Stimulated activated naive CD8-positive, alpha-beta T cell treated with anti-CD3 and anti-CD28 coated beads, Interleukin-15, amount 100 ng/mL, for 72 hours (primary cell): ENCODE results near the gene IFT57.

ENCODE experiments used
- ATAC-seq: fragments of 150-1000 bp; cut with Tn5 transposase; 2 replicates; pipeline ENCODE4 v1.10.0; 2021; ENCODE audit warnings: mild to moderate bottlenecking, moderate library complexity
- DNase-seq, 2 donors: peaks; one replicate each; pipeline ENCODE4 v3.0.0; 2021 to 2022
- H3K27ac Mint-ChIP-seq, 2 donors: one replicate each; pipeline ENCODE4 v1.8.0; 2022; ENCODE audit warnings: mild to moderate bottlenecking in 2 of 2, mixed read lengths in 2 of 2, moderate library complexity in 2 of 2
- H3K27me3 Mint-ChIP-seq: one replicate; pipeline ENCODE4 v1.8.0; 2022; ENCODE audit warnings: mixed read lengths
- H3K4me1 Mint-ChIP-seq: one replicate; pipeline ENCODE4 v1.8.0; 2022; ENCODE audit warnings: mild to moderate bottlenecking, mixed read lengths
- H3K4me3 Mint-ChIP-seq, 2 donors: one replicate each; pipeline ENCODE4 v1.8.0; 2022; ENCODE audit warnings: mild to moderate bottlenecking in 2 of 2, mixed read lengths in 2 of 2, moderate library complexity in 1 of 2
- H3K9me3 Mint-ChIP-seq, 2 donors: one replicate each; pipeline ENCODE4 v1.8.0; 2022; ENCODE audit warnings: mixed read lengths in 2 of 2

IFT57 gene

DNA sequence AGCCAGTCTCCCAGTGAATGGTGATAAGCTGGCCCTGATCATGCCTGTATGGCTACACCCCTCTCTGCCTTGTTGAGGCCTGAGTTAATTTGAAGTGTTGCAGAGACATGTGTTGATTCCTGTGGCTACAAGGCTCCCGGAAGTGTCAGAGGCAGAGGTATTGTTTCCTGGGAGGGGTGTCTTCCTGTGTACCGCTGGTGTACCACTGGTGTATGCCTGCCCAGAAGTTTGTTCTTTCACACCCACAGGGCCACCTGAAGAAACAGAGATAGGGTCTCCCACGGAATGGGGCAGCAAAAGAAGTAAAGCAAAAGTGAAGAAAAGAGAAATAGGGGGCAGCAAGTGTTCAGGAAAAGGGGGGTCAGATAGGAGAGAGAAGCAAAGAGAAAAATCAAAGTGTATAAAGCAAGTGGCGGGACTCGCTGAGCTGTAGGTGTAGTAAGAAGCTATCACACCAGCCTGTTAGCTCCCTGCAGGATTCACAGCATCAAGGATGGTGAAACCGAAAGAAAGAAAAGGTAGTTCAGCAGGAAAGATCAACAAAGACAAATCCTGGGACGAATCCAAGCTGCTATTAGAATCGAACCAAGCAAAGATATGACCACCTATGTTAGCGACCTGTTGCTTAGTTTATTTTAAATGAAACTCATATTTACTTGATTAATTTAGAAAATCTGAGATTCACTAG, 94.8 kb downstream of the IFT57 start:
- peaks cover 8 to 9% of the 10 kb centered on the region in 2 donors for H3K9me3 Mint-ChIP-seq
- DNase-seq (peak; percentile 50 to 67), ATAC-seq (peak; percentile 63)
- H3K4me3 Mint-ChIP-seq, result peak overlapping the region; percentile 87 to 98
- no peaks in the 10 kb centered on the region for H3K27me3 Mint-ChIP-seq
- H3K27ac Mint-ChIP-seq, result peak overlapping the region; percentile 88 to 97
- H3K4me1 Mint-ChIP-seq, result peaks cover 85% of the 10 kb centered on the region

DNA sequence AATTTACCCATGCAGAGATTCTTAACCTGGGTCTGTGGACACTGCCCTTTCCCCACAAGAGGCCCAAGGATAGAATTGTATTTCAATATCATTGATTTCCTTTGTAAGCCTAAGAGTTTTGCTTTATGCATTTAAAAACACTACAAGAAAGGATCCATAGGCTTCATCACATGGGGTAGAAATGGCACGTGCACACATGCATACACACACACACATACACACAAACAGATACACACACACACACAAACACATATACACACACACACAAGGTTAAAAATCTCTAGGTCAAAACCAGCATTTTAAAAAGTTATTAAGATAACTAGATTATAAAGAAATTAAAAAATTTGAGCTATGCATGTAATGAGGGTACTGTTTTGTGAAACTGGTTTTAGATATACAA, 95.9 kb downstream of the IFT57 start:
- peaks cover 8 to 9% of the 10 kb centered on the region in 2 donors for H3K9me3 Mint-ChIP-seq
- peak overlapping the region; percentile 93 to 99 for H3K4me3 Mint-ChIP-seq
- peak overlapping the region; percentile 99 to 100 for H3K27ac Mint-ChIP-seq
- no peaks in the 10 kb centered on the region for H3K27me3 Mint-ChIP-seq
- no peak for ATAC-seq
- DNase-seq, result no peak
- H3K4me1 Mint-ChIP-seq, result peaks cover 83% of the 10 kb centered on the region

DNA sequence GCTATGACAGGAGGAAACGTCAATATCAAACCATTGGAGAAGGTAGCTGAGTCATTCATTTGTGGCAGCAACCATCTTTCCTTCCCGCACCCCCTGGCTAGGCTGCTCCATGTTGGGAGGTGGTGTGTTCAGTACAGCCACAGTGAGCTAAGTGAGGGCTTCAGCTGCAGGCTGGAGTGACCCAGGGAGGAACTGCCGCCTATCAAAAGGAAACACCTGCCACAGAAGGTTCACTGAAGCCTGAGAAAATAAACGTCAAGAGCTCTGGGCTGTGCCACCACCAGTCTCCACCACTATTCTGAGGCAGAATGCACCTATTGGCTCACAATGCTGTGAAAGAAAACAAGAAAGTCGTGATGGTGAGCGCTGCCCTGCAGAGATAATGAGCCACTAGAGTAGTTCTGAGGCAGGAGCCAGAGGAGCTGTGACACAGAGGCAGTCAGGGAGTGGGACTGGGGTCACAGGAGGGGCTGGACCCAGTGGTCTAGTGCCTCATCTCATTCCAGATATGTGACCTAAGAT, 96.6 kb downstream of the IFT57 start:
- ATAC-seq (peak; percentile 57), DNase-seq (peak; percentile 38 to 57)
- H3K4me1 Mint-ChIP-seq, result peaks cover 81% of the 10 kb centered on the region
- H3K27me3 Mint-ChIP-seq, result no peaks in the 10 kb centered on the region
- peak overlapping the region; percentile 93 to 99 for H3K4me3 Mint-ChIP-seq
- H3K27ac Mint-ChIP-seq, result peak overlapping the region; percentile 99 to 100
- peaks cover 8 to 9% of the 10 kb centered on the region in 2 donors for H3K9me3 Mint-ChIP-seq

DNA sequence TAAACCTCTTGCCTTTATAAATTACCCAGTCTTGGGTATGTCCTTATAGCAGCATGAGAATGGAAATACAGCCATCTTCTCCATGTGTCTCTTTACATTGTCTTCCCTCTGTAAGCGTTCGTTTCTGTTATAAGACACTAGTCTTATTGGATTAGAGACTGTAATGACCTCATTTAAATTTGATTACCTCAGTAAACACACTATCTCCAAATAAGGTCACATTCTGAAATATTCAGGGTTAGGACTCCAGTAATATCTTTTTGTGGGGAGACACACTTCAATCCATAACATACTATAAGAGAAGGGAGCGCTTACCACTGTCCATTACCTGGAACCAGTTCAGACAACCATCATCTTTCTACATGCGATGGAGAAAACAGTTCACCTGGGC, 97.1 kb downstream of the IFT57 start:
- Mint-ChIP-seq H3K4me1 (peaks cover 78% of the 10 kb centered on the region), H3K4me3 (peak overlapping the region; percentile 93 to 99), H3K27me3 (no peaks in the 10 kb centered on the region), H3K9me3 (peaks cover 8 to 9% of the 10 kb centered on the region in 2 donors), H3K27ac (peak overlapping the region; percentile 99 to 100)
- peak; percentile 39 for ATAC-seq
- DNase-seq, result no peak

DNA sequence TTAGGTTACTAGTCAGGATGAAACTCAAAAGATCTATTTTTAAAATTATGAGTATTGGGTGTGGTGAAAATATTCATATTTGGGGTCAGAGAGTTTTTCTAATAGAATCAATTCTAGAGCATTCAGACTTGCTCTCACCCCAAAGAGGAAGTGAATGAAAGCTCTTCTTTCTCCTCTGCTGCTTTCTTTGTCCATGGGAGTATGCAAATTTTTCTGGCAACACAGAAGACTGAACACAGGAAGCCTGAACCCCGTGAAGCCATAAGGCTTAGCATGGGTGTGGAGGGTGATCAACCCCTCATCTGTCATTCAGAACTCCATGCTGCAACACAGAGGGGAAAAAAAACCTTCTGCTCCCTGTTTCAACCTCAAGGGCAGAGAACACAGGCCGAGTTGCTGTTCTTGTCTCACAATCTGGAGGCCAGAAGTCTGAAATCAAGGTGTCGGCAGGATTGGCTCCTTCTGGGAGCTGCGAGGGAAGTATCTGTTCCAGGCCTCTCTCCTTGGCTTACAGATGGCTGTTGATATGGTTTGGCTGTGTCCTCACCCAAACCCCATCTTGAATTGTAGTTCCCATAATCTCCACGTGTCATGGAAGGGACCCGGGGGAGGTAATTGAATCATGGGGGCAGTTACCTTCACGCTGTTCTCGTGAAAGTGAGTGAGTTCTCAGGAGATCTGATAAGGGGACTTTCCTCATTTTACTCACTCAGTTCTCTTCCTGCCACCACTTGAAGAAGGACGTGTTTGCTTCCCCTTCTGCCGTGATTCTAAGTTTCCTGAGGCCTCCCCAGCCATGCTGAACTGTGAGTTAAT, 97.7 kb downstream of the IFT57 start:
- peak overlapping the region; percentile 99 to 100 for H3K27ac Mint-ChIP-seq
- DNase-seq (peak; percentile 68 to 81), ATAC-seq (peak; percentile 78)
- H3K4me3 Mint-ChIP-seq, result peak overlapping the region; percentile 93 to 99
- H3K9me3 Mint-ChIP-seq, result peaks cover 8 to 11% of the 10 kb centered on the region in 2 donors
- H3K4me1 Mint-ChIP-seq, result peaks cover 78% of the 10 kb centered on the region
- no peaks in the 10 kb centered on the region for H3K27me3 Mint-ChIP-seq

DNA sequence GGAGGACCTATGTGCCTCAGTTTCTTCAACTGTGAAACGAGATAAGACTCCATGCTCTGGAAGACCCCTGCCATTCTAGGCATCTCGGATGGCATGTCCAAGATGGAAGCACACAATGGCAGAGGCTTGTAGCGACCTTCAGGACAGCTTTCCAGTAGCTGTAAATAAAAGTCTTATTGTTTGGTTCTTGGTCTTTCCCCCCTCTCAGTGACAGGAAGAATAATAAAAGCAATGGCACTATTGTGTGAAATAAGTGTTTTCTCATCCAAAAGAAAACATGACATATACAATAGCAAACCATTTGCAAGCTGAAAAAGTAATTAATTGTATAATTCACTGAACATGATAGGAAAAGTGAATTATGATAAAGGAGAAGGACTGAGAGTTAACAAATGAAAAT, 98.9 kb downstream of the IFT57 start:
- peaks cover 3 to 14% of the 10 kb centered on the region in 2 donors for H3K9me3 Mint-ChIP-seq
- no peaks in the 10 kb centered on the region for H3K27me3 Mint-ChIP-seq
- ATAC-seq (no peak), DNase-seq (no peak)
- peaks cover 78% of the 10 kb centered on the region for H3K4me1 Mint-ChIP-seq
- peak overlapping the region; percentile 55 to 99 for H3K4me3 Mint-ChIP-seq
- peak overlapping the region in 1 of 2 donors; percentile 62 for H3K27ac Mint-ChIP-seq

DNA sequence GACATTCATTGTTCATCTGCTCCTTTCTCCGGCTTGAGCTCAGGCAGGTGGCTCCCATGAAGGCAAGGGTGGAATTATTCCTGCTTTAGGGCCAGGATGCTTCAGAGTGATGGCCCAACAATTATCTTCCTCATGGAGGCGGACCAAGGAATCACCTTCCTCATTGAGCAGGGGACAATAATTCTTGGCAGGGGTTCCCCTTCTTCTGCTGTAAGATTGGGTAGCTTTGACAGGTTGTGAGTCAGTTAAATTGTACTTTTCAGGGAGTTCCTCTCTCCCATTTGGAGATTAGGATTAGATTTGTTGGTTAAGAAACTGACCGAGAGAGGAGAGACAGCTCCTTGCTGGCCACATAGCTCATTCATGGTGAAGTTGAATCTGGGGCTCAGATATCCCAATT, 99.9 kb downstream of the IFT57 start:
- DNase-seq, result no peak
- Mint-ChIP-seq H3K27ac (peak overlapping the region in 1 of 2 donors; percentile 72), H3K4me1 (peaks cover 80% of the 10 kb centered on the region), H3K9me3 (peaks cover 0 to 11% of the 10 kb centered on the region in 2 donors), H3K4me3 (no peak overlapping the region), H3K27me3 (no peaks in the 10 kb centered on the region)
- ATAC-seq, result no peak

DNA sequence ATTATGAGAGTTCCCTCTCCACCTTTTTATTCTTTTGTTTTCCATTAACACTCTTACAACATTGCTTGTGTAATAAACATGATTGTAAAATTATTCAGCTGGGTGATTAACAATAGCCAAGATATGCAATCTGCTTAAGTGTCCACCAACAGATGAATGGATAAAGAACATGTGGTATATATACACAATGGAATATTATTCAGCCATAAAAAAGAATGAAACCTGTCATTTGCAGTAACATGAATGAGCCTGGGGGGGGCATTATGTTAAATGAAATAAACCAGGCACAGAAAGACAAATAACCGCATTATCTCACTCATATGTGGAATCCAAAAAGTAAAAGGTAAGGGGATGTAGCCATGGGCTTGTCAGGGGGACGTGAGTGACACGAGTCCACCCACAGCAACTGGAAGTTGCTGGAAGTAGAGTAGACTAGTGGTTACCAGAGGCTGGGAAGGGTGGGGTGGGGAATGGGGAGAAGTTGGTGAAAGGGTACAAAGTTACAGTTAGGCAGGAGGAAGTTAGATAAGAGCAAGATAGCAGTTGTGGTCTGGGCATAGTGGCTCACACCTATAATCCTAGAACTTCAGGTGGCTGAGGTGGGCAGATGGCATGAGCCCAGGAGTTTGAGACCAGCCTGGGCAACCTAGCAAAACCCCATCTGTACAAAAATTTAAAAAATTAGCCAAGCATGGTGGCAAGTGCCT, 102.7 kb downstream of the IFT57 start:
- Mint-ChIP-seq H3K9me3 (peaks cover 0 to 11% of the 10 kb centered on the region in 2 donors), H3K4me3 (no peak overlapping the region), H3K27ac (peak overlapping the region in 1 of 2 donors; percentile 36), H3K4me1 (peaks cover 69% of the 10 kb centered on the region), H3K27me3 (no peaks in the 10 kb centered on the region)
- DNase-seq (no peak), ATAC-seq (no peak)

DNA sequence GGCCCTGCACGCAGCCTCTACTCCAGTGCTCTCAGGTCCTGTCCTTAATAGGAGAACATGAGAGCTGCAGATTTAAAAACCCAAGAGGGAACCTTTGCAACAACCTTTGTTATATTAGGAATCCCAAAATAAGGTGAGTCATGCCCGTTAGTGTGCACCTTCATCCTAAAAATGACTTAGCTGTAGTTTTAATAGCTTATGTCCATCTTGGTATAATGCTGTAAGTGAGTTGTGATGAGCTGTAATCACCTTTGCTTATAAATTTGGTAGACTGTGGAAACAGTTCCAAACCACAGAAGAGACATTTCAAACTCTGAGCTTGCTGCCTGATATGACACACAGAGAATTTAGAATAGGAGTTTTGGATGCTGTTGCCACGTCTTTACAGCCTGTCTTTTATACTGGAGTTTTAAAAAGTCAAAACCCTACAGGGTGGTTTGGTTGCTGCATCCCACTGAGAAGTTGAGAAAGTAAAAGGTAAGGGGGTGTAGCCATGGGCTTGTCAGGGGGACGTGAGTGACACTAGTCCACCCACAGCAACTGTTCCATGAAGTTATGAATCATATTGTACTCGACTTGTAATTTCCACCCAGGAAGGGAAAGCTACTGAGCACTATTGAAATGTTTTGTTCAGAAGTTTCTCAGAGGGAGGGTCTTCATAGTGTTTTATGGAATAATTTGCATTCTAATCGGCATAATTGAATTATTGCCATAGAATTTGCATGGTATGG, 104.0 kb downstream of the IFT57 start:
- ATAC-seq, result peak; percentile 84
- no peak overlapping the region for H3K27ac Mint-ChIP-seq
- peaks cover 0 to 11% of the 10 kb centered on the region in 2 donors for H3K9me3 Mint-ChIP-seq
- H3K4me1 Mint-ChIP-seq, result peaks cover 55% of the 10 kb centered on the region
- DNase-seq, result no peak
- H3K4me3 Mint-ChIP-seq, result peak overlapping the region; percentile 24 to 51
- no peaks in the 10 kb centered on the region for H3K27me3 Mint-ChIP-seq

DNA sequence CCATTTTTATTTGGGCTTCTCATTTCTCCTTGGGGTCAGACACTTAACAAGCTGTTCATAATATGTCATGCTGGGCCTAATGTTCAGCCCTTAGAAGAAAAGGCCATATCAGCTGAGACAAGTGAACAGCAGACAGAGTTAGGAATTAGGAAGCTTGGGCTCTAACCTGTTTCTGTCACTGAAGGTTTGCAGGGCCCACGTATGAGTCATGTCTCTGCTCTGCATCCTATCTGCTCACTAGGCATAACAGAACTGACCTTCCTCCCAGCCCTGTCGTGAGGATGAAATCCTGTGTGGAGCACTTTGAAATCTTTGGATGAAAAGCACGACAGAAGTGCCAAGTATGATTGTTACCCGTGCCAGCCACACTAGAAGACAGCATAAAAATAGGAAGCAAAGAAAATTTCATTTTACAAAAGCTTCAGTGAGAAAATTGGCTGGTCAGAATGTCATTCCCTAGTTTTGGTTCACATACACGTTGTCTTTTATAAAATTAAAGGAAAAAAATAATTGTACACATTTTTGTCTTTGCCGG, 104.9 kb downstream of the IFT57 start:
- DNase-seq (no peak), ATAC-seq (peak; percentile 48)
- Mint-ChIP-seq H3K9me3 (peaks cover 0 to 11% of the 10 kb centered on the region in 2 donors), H3K4me3 (no peak overlapping the region), H3K27ac (peak overlapping the region in 1 of 2 donors; percentile 43), H3K4me1 (peaks cover 47% of the 10 kb centered on the region), H3K27me3 (no peaks in the 10 kb centered on the region)

DNA sequence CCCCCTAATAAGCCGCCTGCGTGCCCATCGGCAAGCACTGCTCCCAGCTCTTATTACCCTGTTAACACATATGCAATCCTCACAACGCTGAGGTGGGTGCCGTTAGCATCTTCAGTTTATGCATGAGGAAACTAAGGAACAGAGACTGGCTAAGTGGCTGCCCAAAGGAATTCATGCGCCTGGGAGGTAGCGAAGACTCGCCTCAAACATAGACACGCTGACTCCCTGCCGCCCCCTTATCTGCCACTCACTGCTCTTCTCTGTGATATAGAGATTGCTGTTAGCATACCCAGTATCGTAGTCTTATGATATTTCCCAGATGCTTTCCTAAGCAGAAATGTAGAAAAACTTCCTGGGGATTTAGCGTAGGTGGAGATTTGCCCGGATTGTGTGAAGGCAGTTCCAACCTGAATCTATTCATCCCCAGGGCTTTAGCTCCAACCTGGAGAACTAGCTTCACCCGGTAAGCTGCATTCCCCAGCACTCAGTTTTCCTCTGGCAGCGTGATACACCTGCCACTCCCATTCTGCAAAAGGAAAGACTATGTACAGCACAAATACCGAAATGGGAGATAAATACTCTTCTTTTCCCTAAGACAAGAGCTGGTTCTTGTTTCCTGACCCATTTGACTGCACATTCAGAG, 107.7 kb downstream of the IFT57 start:
- Mint-ChIP-seq H3K27me3 (no peaks in the 10 kb centered on the region), H3K27ac (no peak overlapping the region), H3K4me1 (peaks cover 27% of the 10 kb centered on the region), H3K4me3 (no peak overlapping the region), H3K9me3 (peaks cover 0 to 8% of the 10 kb centered on the region in 2 donors)
- no peak for DNase-seq
- ATAC-seq, result no peak

DNA sequence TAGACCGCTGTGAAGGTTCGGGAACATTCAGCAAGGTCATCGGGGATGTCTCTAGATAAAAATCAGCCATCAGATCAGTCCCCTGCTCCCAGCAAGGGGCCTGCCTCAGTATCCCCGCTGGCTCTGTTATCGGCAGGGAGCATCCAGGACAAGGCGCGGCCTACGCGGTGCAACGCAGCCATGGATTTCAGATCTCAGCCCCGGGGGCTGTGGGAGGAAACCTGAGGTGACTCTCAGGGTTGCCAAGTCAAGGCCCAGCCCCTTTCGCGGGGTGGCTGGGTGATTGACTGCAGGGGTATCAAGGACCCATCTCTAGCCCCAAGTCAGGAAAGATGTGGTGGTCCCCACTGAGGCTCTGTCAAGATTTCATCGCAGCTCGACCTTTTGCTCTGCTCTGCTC, 108.2 kb downstream of the IFT57 start:
- H3K4me1 Mint-ChIP-seq, result peaks cover 21% of the 10 kb centered on the region
- H3K27ac Mint-ChIP-seq, result no peak overlapping the region
- no peak for ATAC-seq
- no peak for DNase-seq
- no peak overlapping the region for H3K4me3 Mint-ChIP-seq
- H3K27me3 Mint-ChIP-seq, result no peaks in the 10 kb centered on the region
- peaks cover 0 to 3% of the 10 kb centered on the region in 2 donors for H3K9me3 Mint-ChIP-seq

DNA sequence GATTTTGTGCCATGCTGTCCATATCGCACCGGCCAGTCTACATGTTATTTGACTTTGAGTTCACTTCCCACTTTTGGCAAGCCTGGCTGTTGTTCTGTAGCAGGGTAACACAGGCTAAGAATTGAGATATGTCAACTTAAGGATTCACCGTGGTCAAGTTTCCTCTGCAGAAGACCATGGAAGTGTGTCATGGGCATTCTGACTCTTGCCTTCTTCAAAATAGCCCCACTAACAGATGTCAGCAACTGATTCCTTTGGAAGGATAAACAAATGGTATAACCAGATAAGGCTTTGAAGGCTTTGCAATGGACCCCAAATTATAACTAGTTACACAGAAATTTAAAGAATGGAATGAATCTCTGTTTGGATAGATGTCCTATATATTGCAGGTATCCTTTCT, 111.3 kb downstream of the IFT57 start:
- Mint-ChIP-seq H3K9me3 (no peaks in the 10 kb centered on the region), H3K4me3 (no peak overlapping the region), H3K4me1 (peaks cover 11% of the 10 kb centered on the region), H3K27me3 (no peaks in the 10 kb centered on the region), H3K27ac (no peak overlapping the region)
- ATAC-seq (no peak), DNase-seq (no peak)
